HCT116 (cell line): ENCODE data around the gene MMS22L. TPM values are rescaled to one million over a fixed set of nuclear protein-coding genes. Genes with fewer than 3 reads are reported as not detected.

Source experiments
- ATAC-seq: fragments of 200-7000 bp; cut with Tn5 transposase; 2 replicates; pipeline ENCODE4 v1.9.1; 2020; ENCODE audit warnings: mild to moderate bottlenecking, moderate library complexity
- BruUV-seq: library from RNA; stranded (reverse); fragments of 400-500 nt; replicated peaks from 2 replicates; lab custom pipeline; 2021; lab: Mats Ljungman, UMichigan
- CTCF ChIA-PET: fragments of 300-600 bp; sonication (Branson Sonifier 250); formaldehyde crosslinking; loops from one replicate; lab custom pipeline; 2021; ENCODE audit warnings: antibody characterized with exemption; lab: Charles Lee
- POLR2A ChIA-PET: fragments of 300-600, 350-600 bp; sonication (Branson Sonifier 250); formaldehyde crosslinking; loops from one replicate; lab custom pipeline; 2021; ENCODE audit warnings: antibody characterized with exemption; lab: Charles Lee
- RAD21 ChIA-PET, 2 experiments: fragments of 300-600 bp; sonication (Branson Sonifier 250); formaldehyde crosslinking; loops; one replicate each; lab custom pipeline; 2023; ENCODE audit warnings: low total read pairs in 2 of 2; ENCODE audit not compliant: uncharacterized antibody in 2 of 2, unreplicated experiment in 2 of 2, low non-redundant PET in 1 of 2; lab: Charles Lee
- DNase-seq: peaks from one replicate; pipeline ENCODE4 v3.0.0-alpha.2; 2010; ENCODE audit warnings: low read depth, low spot score
- H2AFZ ChIP-seq: fragments of 200-600 bp; shearing (Covaris generic), sonication (generic); 2 replicates; pipeline ENCODE4 v1.6.1; 2017; ENCODE audit warnings: low read depth, mixed run types, mixed read lengths, antibody characterized with exemption, low read length; ENCODE audit not compliant: poor library complexity, severe bottlenecking
- H3K27ac ChIP-seq: 2 replicates; pipeline ENCODE4 v1.5.1; 2012; ENCODE audit warnings: low read depth, low read length
- H3K27me3 ChIP-seq: fragments of 200-600 bp; sonication (generic); 2 replicates; pipeline ENCODE4 v1.6.1; 2016; ENCODE audit warnings: mixed run types, low read length, mixed read lengths; ENCODE audit not compliant: insufficient read depth
- H3K36me3 ChIP-seq, 2 experiments: fragments of 200-500 bp in 1 of 2; fragments of 200-600 bp in 1 of 2; sonication (Bioruptor generic) in 1 of 2; sonication (generic) in 1 of 2; 2 replicates each; pipeline versions ENCODE4 v1.5.1 to v1.6.1; 2014 to 2016; ENCODE audit warnings: low read length in 2 of 2, inconsistent platforms in 1 of 2, mixed read lengths in 1 of 2, mixed run types in 1 of 2; ENCODE audit not compliant: insufficient read depth in 2 of 2, control insufficient read depth in 1 of 2
- H3K4me1 ChIP-seq, 2 experiments: fragments of 200-600 bp in 1 of 2; sonication (generic) in 1 of 2; 2 replicates each; pipeline versions ENCODE4 v1.5.1 to v1.6.1; 2012 to 2017; ENCODE audit warnings: low read length in 2 of 2, inconsistent platforms in 1 of 2, mild to moderate bottlenecking in 1 of 2, mixed read lengths in 1 of 2, mixed run types in 1 of 2, moderate library complexity in 1 of 2; ENCODE audit not compliant: insufficient read depth in 2 of 2, control insufficient read depth in 1 of 2
- H3K4me2 ChIP-seq: fragments of 200-600 bp; sonication (generic); 2 replicates; pipeline ENCODE4 v1.6.1; 2017; ENCODE audit warnings: mixed run types, low read length, mixed read lengths
- H3K4me3 ChIP-seq, 2 experiments: fragments of 200-600 bp in 1 of 2; sonication (generic) in 1 of 2; replicated peaks in 1 of 2; 2 replicates each; pipeline ENCODE4 v1.5.1; 2011 to 2016; ENCODE audit warnings: low read length in 2 of 2, control low read depth in 1 of 2, low read depth in 1 of 2, mild to moderate bottlenecking in 1 of 2, mixed read lengths in 1 of 2, mixed run types in 1 of 2
- H3K79me2 ChIP-seq: fragments of 200-600 bp; sonication (generic); 2 replicates; pipeline ENCODE4 v1.6.1; 2017; ENCODE audit warnings: mild to moderate bottlenecking, mixed run types, low read length, moderate library complexity, mixed read lengths; ENCODE audit not compliant: insufficient read depth
- H3K9ac ChIP-seq: fragments of 200-600 bp; sonication (generic); 2 replicates; pipeline ENCODE4 v1.6.1; 2016; ENCODE audit warnings: low read length, mixed read lengths
- H3K9me2 ChIP-seq: fragments of 200-600 bp; sonication (generic), shearing (Covaris generic); 2 replicates; pipeline ENCODE4 v1.6.1; 2017; ENCODE audit warnings: mixed run types, mild to moderate bottlenecking, moderate library complexity; ENCODE audit not compliant: insufficient read depth
- H3K9me3 ChIP-seq, 2 experiments: fragments of 200-500 bp in 1 of 2; fragments of 200-600 bp in 1 of 2; sonication (Bioruptor generic) in 1 of 2; sonication (generic) in 1 of 2; 2 replicates each; pipeline ENCODE4 v1.6.1; 2014 to 2017; ENCODE audit warnings: low read length in 2 of 2, mixed read lengths in 2 of 2, inconsistent platforms in 1 of 2, low read depth in 1 of 2, mild to moderate bottlenecking in 1 of 2, mixed run types in 1 of 2, moderate library complexity in 1 of 2; ENCODE audit not compliant: control insufficient read depth in 1 of 2, insufficient read depth in 1 of 2
- H4K20me1 ChIP-seq: fragments of 200-600 bp; sonication (generic), shearing (Covaris generic); 2 replicates; pipeline ENCODE4 v1.6.1; 2017; ENCODE audit warnings: mixed run types, mild to moderate bottlenecking, moderate library complexity; ENCODE audit not compliant: insufficient read depth
- ATF3 ChIP-seq: IDR thresholded peaks from 2 replicates; pipeline ENCODE4 v1.6.1; 2012
- CBX3 ChIP-seq: IDR thresholded peaks from 2 replicates; pipeline ENCODE4 v1.6.1; 2012; ENCODE audit warnings: low read depth
- CEBPB ChIP-seq: IDR thresholded peaks from 2 replicates; pipeline ENCODE4 v1.6.1; 2012; ENCODE audit warnings: low read depth
- CTCF ChIP-seq, 3 experiments: fragments of 200-600 bp in 1 of 3; sonication (generic) in 1 of 3; IDR thresholded peaks in 2 of 3; conservative IDR thresholded peaks in 1 of 3; 2 replicates each; pipeline ENCODE4 v1.5.1; 2012 to 2017; ENCODE audit warnings: low read depth in 2 of 3, low read length in 2 of 3, antibody characterized with exemption in 1 of 3, borderline replicate concordance in 1 of 3, control low read depth in 1 of 3, mild to moderate bottlenecking in 1 of 3, mixed read lengths in 1 of 3, mixed run types in 1 of 3, moderate library complexity in 1 of 3; ENCODE audit not compliant: insufficient read depth in 1 of 3
- EGR1 ChIP-seq: IDR thresholded peaks from 2 replicates; pipeline ENCODE4 v1.6.1; 2012; ENCODE audit warnings: low read depth
- ELF1 ChIP-seq: IDR thresholded peaks from 2 replicates; pipeline ENCODE4 v1.6.1; 2012; ENCODE audit warnings: low read depth, borderline replicate concordance
- EZH2 ChIP-seq: fragments of 200-600 bp; sonication (generic); IDR thresholded peaks from 2 replicates; pipeline ENCODE4 v1.6.1; 2017; ENCODE audit warnings: antibody characterized with exemption, mixed run types
- EZH2phosphoT487 ChIP-seq: fragments of 200-600 bp; IDR thresholded peaks from 2 replicates; pipeline ENCODE4 v1.6.1; 2018; ENCODE audit warnings: antibody characterized with exemption, borderline replicate concordance
- FOSL1 ChIP-seq: IDR thresholded peaks from 2 replicates; pipeline ENCODE4 v1.6.1; 2012; ENCODE audit warnings: low read depth
- JUND ChIP-seq: IDR thresholded peaks from 2 replicates; pipeline ENCODE4 v1.6.1; 2012
- MAX ChIP-seq: IDR thresholded peaks from 2 replicates; pipeline ENCODE4 v1.6.1; 2012
- POLR2A ChIP-seq: IDR thresholded peaks from 2 replicates; pipeline ENCODE4 v1.7.0; 2011; ENCODE audit warnings: borderline replicate concordance; ENCODE audit not compliant: insufficient read depth, insufficient read length; ENCODE audit errors: extremely low read depth
- POLR2AphosphoS5 ChIP-seq: IDR thresholded peaks from 2 replicates; pipeline ENCODE4 v1.6.1; 2011; ENCODE audit warnings: mild to moderate bottlenecking, low read depth, low read length, moderate library complexity
- RAD21 ChIP-seq: IDR thresholded peaks from 2 replicates; pipeline ENCODE4 v1.6.1; 2012; ENCODE audit warnings: low read depth, mild to moderate bottlenecking
- REST ChIP-seq: IDR thresholded peaks from 2 replicates; pipeline ENCODE4 v1.6.1; 2012; ENCODE audit warnings: low read depth
- SIN3A ChIP-seq: IDR thresholded peaks from 2 replicates; pipeline ENCODE4 v1.6.1; 2012; ENCODE audit warnings: low read depth
- SRF ChIP-seq: IDR thresholded peaks from 2 replicates; pipeline ENCODE4 v1.6.1; 2012; ENCODE audit warnings: low read depth
- TCF7L2 ChIP-seq: IDR thresholded peaks from 2 replicates; pipeline ENCODE4 v1.7.0; 2011; ENCODE audit warnings: borderline replicate concordance, inconsistent platforms; ENCODE audit not compliant: insufficient read depth, insufficient read length; ENCODE audit errors: extremely low read depth
- YY1 ChIP-seq: IDR thresholded peaks from 2 replicates; pipeline ENCODE4 v1.6.1; 2011; ENCODE audit warnings: low read length, low read depth, moderate library complexity, mild to moderate bottlenecking; ENCODE audit not compliant: insufficient replicate concordance; ENCODE audit errors: extremely low read depth
- intact Hi-C: fragments of 100-400 bp; cut with micrococcal nuclease; formaldehyde crosslinking; loops from 2 replicates; pipeline ENCODE4 v1.10.0; 2022
- total RNA-seq: library from RNA; stranded (reverse); gene quantifications from one replicate; pipeline ENCODE4 v1.2.1, GENCODE V29; 2021; ENCODE audit not compliant: unreplicated experiment

The MMS22L gene
- total RNA-seq, 1 experiment from 2014 or later: 44.1 TPM

- no TSS peak for BruUV-seq
- Histone ChIP-seq H3K9ac (no peak overlapping the region), H3K36me3 (peaks cover 18 to 29% of the 10 kb centered on the region in 2 experiments), H3K9me2 (no peaks in the 10 kb centered on the region), H4K20me1 (no peaks in the 10 kb centered on the region), H3K4me1 (peaks cover 0 to 15% of the 10 kb centered on the region in 2 experiments), H3K9me3 (no peaks in the 10 kb centered on the region), H3K27ac (no peak overlapping the region), H3K4me3 (no peak overlapping the region), H3K79me2 (peaks cover 61% of the 10 kb centered on the region), H3K4me2 (no peak overlapping the region), H2AFZ (no peak overlapping the region), H3K27me3 (no peaks in the 10 kb centered on the region)
- ChIA-PET POLR2A (no interaction called here), CTCF (no interaction called here), RAD21 (no interaction called here)
- DNase-seq (no peak), ATAC-seq (no peak)
- intact Hi-C loops: no loop called here
- TF ChIP-seq SRF (no peak), TCF7L2 (no peak), ELF1 (no peak), POLR2AphosphoS5 (no peak), FOSL1 (no peak), EZH2phosphoT487 (no peak), POLR2A (no peak), CBX3 (no peak), EGR1 (no peak), EZH2 (no peak), CTCF (IDR thresholded peaks at IDR 0.05 in 2 of 3, conservative IDR thresholded peaks at IDR 0.05 in 1 of 3; ENCODE audit: borderline replicate concordance in 1 of 3, insufficient read depth in 1 of 3, low read depth in 2 of 3, low read length in 2 of 3) (no peak), SIN3A (no peak), YY1 (no peak), JUND (no peak), RAD21 (no peak), MAX (no peak), REST (no peak), ATF3 (no peak), CEBPB (no peak)
Observed at GRCh38 chr6:97280766-97281165, 2.2 kb downstream of the MMS22L start.
